A673 (cell line): ENCODE data around the gene SSMEM1. TPM values are rescaled to one million over a fixed set of nuclear protein-coding genes. Genes with fewer than 3 reads are reported as not detected.

Experiments used
- BruUV-seq: library from RNA; stranded (reverse); fragments of 400-500 nt; replicated peaks from 2 replicates; lab custom pipeline; 2021; lab: Mats Ljungman, UMichigan
- CTCF ChIA-PET: fragments of 300-600 bp; sonication (Branson Sonifier 250); formaldehyde crosslinking; loops from one replicate; lab custom pipeline; 2022; ENCODE audit warnings: antibody characterized with exemption; lab: Charles Lee
- POLR2A ChIA-PET: fragments of 300-600 bp; sonication (Branson Sonifier 250); formaldehyde crosslinking; loops from one replicate; lab custom pipeline; 2022; ENCODE audit warnings: antibody characterized with exemption; ENCODE audit not compliant: low non-redundant PET; lab: Charles Lee
- DNase-seq: peaks from one replicate; pipeline ENCODE4 v3.0.0-alpha.2; 2015; ENCODE audit warnings: low spot score
- H3K27ac ChIP-seq: fragments of 200-600 bp; sonication (generic); 2 replicates; pipeline ENCODE4 v1.5.1; 2016; ENCODE audit warnings: mixed run types, low read depth, mild to moderate bottlenecking, mixed read lengths, antibody characterized with exemption, low read length; ENCODE audit not compliant: poor library complexity, severe bottlenecking
- H3K27me3 ChIP-seq: fragments of 200-600 bp; sonication (generic); replicated peaks from 2 replicates; pipeline ENCODE4 v1.6.1; 2017; ENCODE audit warnings: mixed run types, low read depth, mild to moderate bottlenecking, mixed read lengths, antibody characterized with exemption, low read length; ENCODE audit not compliant: insufficient read depth, poor library complexity
- H3K36me3 ChIP-seq: fragments of 200-600 bp; sonication (generic); 2 replicates; pipeline ENCODE4 v1.6.1; 2016; ENCODE audit warnings: mixed run types, mild to moderate bottlenecking, mixed read lengths, antibody characterized with exemption, low read length; ENCODE audit not compliant: insufficient read depth, poor library complexity, severe bottlenecking
- H3K4me1 ChIP-seq: fragments of 200-600 bp; sonication (generic); 2 replicates; pipeline ENCODE4 v1.6.1; 2017; ENCODE audit warnings: mixed run types, mild to moderate bottlenecking, mixed read lengths, antibody characterized with exemption, low read length; ENCODE audit not compliant: insufficient read depth, poor library complexity, severe bottlenecking
- H3K4me3 ChIP-seq: fragments of 200-600 bp; sonication (generic); 2 replicates; pipeline ENCODE4 v1.5.1; 2016; ENCODE audit warnings: low read depth, mixed run types, mild to moderate bottlenecking, mixed read lengths, low read length; ENCODE audit not compliant: poor library complexity, severe bottlenecking
- H3K9me3 ChIP-seq: fragments of 200-600 bp; sonication (generic); 2 replicates; pipeline ENCODE4 v1.6.1; 2016; ENCODE audit warnings: mixed run types, low read depth, mild to moderate bottlenecking, mixed read lengths, antibody characterized with exemption, low read length; ENCODE audit not compliant: poor library complexity, severe bottlenecking
- EZH2 ChIP-seq: fragments of 200-600 bp; sonication (generic); IDR thresholded peaks from 2 replicates; pipeline ENCODE4 v1.6.1; 2017; ENCODE audit warnings: borderline replicate concordance, low read depth, mild to moderate bottlenecking, mixed read lengths, antibody characterized with exemption, low read length; ENCODE audit not compliant: poor library complexity, severe bottlenecking
- intact Hi-C: fragments of 100-400 bp; cut with micrococcal nuclease; formaldehyde crosslinking; loops from one replicate; pipeline ENCODE4 v1.10.0; 2022; ENCODE audit not compliant: unreplicated experiment
- total RNA-seq: library from RNA; stranded (reverse); gene quantifications from 2 replicates; pipeline ENCODE4 v1.2.3, GENCODE V29; 2021
- TF ChIP-seq, protein P1 (sequence below): fragments of 300-800, 200-600 bp; sonication (generic); conservative IDR thresholded peaks from 2 replicates; pipeline ENCODE4 v1.5.1; 2017; ENCODE audit warnings: low read depth, mild to moderate bottlenecking, antibody characterized with exemption, low read length, moderate library complexity, mixed read lengths

The SSMEM1 gene
- total RNA-seq, 1 experiment from 2014 or later = not detected

DNA sequence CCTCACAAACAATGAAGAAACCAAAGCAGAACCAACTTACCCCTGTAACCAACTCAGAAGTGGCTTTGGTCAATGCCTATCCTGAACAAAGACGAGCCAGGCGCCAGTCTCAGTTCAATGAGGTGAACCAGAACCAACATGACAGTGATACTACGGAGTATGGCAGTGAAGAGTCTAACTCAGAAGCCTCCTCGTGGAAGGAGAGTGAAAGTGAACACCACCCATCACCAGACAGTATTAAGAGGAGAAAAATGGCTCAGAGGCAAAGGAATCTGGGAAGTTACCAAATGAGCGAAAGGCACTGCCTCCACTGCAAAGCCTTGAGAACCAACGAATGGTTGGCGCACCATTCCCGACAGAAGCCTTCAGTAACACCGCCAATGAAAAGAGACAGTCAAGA lies 8.4 kb downstream of the SSMEM1 start:
- BruUV-seq = no TSS peak
- Histone ChIP-seq H3K27ac (no peak overlapping the region), H3K4me3 (no peak overlapping the region), H3K9me3 (no peaks in the 10 kb centered on the region), H3K4me1 (no peaks in the 10 kb centered on the region), H3K36me3 (no peaks in the 10 kb centered on the region), H3K27me3 (no peaks in the 10 kb centered on the region)
- ChIA-PET CTCF (no interaction called here), POLR2A (no interaction called here)
- no peak for DNase-seq
- TF ChIP-seq, protein P1, sequence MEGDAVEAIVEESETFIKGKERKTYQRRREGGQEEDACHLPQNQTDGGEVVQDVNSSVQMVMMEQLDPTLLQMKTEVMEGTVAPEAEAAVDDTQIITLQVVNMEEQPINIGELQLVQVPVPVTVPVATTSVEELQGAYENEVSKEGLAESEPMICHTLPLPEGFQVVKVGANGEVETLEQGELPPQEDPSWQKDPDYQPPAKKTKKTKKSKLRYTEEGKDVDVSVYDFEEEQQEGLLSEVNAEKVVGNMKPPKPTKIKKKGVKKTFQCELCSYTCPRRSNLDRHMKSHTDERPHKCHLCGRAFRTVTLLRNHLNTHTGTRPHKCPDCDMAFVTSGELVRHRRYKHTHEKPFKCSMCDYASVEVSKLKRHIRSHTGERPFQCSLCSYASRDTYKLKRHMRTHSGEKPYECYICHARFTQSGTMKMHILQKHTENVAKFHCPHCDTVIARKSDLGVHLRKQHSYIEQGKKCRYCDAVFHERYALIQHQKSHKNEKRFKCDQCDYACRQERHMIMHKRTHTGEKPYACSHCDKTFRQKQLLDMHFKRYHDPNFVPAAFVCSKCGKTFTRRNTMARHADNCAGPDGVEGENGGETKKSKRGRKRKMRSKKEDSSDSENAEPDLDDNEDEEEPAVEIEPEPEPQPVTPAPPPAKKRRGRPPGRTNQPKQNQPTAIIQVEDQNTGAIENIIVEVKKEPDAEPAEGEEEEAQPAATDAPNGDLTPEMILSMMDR = no peak
- TF ChIP-seq EZH2 = no peak
- intact Hi-C loops = no loop called here

DNA sequence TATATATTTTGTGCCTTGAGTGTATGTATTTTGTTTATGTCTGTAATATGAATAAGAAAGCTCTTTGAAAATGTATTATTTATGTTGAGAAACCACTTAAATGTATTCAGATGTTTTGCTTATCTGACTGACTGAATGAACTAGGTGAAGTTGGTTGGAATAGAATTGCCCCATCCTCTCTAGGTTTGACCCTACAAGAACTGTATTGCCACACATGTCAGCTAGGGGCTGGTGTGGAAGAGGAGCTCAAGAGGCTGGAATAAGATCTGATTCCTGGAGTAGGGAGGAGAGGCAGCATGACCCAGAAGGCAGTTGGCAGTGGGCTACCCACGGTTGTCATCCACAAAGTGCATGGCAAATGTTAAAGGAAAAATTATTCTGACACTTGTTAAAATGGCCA lies 9.1 kb downstream of the SSMEM1 start:
- Histone ChIP-seq H3K4me3 (no peak overlapping the region), H3K9me3 (no peaks in the 10 kb centered on the region), H3K36me3 (no peaks in the 10 kb centered on the region), H3K27me3 (no peaks in the 10 kb centered on the region), H3K27ac (no peak overlapping the region), H3K4me1 (no peaks in the 10 kb centered on the region)
- intact Hi-C loops = no loop called here
- ChIA-PET CTCF (no interaction called here), POLR2A (no interaction called here)
- TF ChIP-seq EZH2 = no peak
- TF ChIP-seq, protein P1 = no peak
- no TSS peak for BruUV-seq
- no peak for DNase-seq

DNA sequence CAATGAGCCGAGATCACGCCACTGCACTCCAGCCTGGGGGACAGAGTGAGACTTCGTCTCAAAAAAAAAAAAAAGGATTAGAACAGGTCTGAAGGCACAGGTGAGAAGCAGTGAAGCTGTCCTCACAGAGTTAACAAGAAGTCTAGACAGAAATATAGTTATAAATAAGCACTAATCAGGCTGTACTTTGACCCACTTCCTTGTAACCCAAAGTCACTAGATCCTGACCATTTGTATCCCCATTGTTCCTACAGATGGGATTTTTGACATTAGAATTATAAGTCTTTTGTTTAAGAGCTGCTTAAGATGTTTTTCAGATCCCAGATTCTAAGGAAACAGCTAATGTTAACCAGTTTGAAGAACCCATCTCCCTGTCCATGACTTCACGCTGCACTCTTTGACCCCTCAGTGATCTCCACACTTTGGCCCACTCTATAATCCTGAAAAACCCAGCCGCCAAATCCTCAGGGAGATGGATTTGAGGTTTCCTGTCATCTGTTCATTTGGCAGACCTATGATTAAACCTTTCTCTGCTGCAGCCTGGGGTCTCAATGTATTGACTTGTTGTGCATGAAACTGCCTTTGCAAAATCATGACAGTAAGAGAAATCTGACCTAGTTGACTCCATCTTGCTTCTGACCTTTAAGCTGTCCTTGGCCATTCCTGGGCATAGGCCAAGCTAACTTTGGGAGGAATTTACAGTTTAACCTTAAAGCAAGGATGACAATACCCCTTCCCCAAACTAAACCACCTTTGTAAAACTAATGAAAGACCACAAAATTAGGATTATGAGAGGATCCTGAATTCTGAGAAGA lies 11.4 kb downstream of the SSMEM1 start:
- Histone ChIP-seq H3K36me3 (no peaks in the 10 kb centered on the region), H3K4me1 (no peaks in the 10 kb centered on the region), H3K27me3 (no peaks in the 10 kb centered on the region), H3K27ac (no peak overlapping the region), H3K9me3 (no peaks in the 10 kb centered on the region), H3K4me3 (no peak overlapping the region)
- POLR2A ChIA-PET = no interaction called here
- CTCF ChIA-PET = no interaction called here
- no peak for DNase-seq
- intact Hi-C loops = no loop called here
- TF ChIP-seq EZH2 = no peak
- TF ChIP-seq, protein P1 = no peak
- no TSS peak for BruUV-seq
